ENCODE results near the gene ATP8B4.

ATP8B4 gene

DNA sequence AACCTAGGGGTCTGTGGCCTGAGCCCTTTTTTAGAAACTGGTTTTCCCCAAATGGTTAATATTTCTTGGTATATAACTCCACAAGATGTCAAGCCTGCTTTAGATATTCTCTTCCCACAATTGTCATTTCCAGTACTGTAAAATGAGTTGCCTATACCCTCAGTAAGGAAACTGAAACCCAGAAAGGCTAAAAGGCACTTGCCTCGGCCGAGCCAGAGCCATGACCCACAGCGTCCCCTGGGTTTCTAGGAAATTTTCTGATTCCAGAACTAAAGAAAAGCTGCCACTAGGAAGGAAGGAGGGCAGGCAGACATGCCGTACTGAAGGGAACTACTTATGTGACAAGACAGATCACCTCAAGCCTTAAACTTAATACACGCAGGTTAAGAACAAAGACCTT lies 59.1 kb downstream of the ATP8B4 start:
- no peak for DNase-seq

GRCh38 chr15:50059203-50059772 lies 59.7 kb downstream of the ATP8B4 start:
- DNase-seq, result no peak

- no peak for DNase-seq
Measured at GRCh38 chr15:50057905-50058639, 61.0 kb downstream of the ATP8B4 start.

DNA sequence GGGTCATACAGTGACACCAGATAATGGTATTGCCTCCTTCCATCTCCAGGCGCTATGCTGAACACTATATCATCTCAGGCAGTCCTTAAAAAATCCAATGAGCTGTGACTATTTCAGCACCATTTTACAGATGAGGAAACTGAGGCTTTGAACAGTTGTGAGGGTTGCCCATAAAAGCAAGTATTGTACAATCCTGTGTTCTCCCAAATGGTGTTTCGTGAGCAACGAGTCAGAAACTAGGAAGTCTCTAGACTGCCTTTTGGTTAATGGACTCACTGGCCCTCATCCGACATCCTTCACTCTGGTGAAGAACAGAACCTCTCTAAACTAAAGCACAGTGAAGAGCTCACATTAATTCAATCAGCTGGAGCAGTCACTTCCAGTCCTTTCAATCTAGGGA lies 61.8 kb downstream of the ATP8B4 start:
- no peak for DNase-seq

- no peak for DNase-seq
Measured at GRCh38 chr15:50055750-50056157, 63.3 kb downstream of the ATP8B4 start.

GRCh38 chr15:50055332-50055731 lies 63.7 kb downstream of the ATP8B4 start:
- no peak for DNase-seq

GRCh38 chr15:50053055-50053856 lies 65.8 kb downstream of the ATP8B4 start:
- DNase-seq, result no peak

DNA sequence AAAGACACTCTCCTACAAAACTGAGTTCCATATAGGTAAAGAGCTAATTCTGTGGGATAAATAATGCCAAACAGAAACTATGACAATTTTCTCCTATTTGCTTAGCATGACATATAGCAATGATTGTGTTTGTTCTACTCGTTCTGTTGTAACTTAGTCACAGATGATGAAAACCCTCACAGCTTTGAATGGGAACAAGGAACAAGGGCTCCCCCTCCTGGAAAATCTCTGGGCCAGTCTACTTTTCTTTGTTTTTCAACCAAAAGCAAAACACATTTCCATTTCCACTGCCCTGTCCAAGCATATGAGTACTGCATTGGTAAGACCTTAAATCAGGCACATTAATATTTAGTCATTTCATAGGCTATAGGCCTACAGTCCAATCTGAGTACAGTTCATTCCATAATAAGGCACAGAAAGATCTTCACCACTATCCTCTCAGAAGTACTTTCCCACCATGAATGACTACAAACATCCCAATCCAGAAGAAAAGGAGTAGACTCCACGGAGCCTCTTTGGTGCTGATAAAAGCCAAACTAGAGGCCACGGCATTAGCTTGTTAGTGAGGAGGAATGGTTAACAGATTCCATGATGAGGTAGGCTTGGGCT lies 67.1 kb downstream of the ATP8B4 start:
- no peak for DNase-seq

DNA sequence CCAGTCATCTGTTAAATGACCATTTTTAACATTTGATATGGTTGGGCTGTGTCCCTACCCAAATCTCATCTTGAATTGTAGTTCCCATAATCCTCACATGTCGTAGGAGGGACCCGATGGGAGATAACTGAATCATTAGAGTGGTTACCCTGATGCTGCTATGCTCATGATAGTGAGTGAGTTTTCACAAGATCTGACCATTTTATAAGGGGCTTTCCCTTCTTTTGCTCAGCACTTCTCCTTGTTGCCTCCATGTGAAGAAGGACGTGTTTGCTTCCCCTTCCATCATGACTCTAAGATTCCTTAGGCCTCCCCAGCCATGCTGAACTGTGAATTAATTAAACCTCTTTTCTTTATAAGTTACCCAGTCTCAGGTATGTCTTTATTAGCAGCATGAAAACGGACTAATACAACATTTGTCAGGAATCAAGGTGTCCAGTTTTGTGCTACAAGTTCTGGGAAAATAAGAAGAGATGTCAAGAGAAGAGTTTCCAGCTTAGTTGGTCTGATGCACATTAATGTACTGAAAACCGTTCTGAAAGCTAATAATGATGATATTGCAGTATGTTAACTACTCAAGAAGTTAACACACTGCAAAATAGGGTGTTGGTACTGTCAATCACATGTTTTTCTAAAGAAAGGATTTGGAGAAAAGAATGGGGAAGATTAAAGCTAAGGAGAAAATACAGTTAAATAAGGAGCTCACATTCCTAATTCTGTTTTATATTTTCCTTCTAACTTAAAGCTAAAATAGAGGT lies 67.9 kb downstream of the ATP8B4 start:
- DNase-seq, result no peak

GRCh38 chr15:50049871-50050270 lies 69.2 kb downstream of the ATP8B4 start:
- no peak for DNase-seq

GRCh38 chr15:50046867-50047266 lies 72.2 kb downstream of the ATP8B4 start:
- DNase-seq, result no peak

DNA sequence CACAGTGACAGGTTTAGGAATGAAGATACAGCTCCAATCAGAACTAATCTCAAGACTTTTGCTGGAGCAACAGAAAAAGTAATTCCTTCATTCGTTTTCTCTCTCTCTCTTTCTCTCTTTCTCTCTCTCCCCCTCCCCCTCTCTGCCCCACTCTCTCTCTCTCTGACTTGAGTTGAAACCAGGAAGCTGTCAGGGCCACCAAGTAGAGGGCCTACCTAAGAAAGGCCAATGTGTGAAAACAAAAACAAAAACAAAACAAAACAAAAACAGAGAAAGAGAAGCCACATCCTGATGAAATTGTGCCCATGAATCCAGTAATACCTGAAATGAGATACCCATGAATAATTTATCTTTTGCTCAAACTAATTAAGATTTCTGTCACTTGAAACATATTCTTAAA lies 72.9 kb downstream of the ATP8B4 start:
- no peak for DNase-seq

DNA sequence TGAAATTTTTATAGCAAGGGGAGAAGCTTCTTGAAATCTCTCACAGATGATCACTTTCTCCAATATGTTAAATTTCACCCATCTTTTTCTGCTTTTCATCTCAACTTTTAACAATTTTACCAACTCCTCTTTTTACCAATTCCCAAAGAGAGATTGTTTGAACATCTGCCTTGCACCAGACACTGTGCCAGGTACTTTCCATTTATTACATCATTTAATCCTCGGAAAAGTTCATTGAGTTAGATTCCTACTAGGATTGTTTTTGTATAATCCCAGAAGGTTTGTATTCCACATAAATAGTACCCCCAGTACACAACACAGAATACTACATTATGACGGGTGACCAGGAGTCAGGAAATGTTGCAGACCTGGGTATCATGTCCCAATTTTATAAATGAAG lies 74.1 kb downstream of the ATP8B4 start:
- DNase-seq, result no peak

GRCh38 chr15:50044406-50044805 lies 74.6 kb downstream of the ATP8B4 start:
- no peak for DNase-seq

DNA sequence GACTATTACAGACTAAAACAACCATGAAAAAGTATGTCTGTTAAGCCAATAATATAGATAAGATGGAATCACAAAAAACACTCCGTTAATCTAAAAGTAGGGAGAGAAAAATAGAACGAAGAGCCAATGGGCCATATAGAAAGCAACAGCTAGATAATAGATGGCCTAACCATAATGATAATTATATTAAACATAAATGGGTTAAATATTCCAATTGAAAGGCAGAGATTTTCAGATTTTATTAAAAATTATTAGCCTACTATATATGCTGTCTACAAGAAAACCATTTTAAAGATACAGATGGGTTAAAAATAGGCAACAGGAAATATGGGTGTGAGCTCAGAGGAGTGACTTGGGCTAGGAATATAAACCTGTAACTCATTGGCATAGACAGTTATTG lies 76.3 kb downstream of the ATP8B4 start:
- no peak for DNase-seq

GRCh38 chr15:50030456-50030855 lies 88.6 kb downstream of the ATP8B4 start:
- no peak for DNase-seq

DNA sequence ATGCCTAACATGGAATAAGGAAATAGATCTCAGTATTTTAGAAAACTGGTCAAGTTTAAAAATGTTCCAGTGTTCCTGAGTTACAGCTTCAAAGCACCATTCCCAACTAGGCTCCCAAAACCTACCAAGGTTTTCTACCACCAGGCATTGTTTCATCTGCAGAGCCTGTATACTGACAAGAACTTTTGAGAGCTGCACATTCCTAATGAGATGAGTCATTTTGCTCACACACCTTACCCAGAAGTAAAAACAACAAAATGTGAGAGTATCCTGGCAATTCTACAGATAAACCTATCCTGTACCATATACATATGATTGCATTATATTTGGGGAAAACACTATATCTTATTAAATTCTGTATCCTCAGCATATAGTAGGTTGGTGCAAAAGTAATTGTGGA lies 90.7 kb downstream of the ATP8B4 start:
- no peak for DNase-seq

GRCh38 chr15:50024281-50024680 lies 94.8 kb downstream of the ATP8B4 start:
- no peak for DNase-seq

- no peak for DNase-seq
Measured at GRCh38 chr15:50018491-50018890, 100.5 kb downstream of the ATP8B4 start.

DNA sequence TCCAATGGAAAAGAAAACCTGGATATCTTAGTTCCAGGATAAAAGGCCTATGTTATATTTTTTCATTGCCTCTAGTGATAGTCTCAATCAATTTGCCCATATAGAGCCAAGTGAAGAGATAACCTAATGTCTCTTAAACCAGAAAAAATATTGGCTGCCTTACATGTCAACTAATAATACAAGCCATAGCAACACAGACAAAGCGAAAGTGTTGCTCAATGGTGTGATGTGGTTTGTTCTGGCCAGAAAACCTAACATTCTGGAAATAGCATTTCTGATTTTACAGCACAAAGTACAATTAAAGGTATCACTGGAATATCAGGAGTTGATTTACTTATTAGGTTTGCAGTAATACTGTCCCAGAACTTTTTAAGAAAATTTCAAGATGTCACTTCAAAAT lies 101.5 kb downstream of the ATP8B4 start:
- DNase-seq, result no peak

DNA sequence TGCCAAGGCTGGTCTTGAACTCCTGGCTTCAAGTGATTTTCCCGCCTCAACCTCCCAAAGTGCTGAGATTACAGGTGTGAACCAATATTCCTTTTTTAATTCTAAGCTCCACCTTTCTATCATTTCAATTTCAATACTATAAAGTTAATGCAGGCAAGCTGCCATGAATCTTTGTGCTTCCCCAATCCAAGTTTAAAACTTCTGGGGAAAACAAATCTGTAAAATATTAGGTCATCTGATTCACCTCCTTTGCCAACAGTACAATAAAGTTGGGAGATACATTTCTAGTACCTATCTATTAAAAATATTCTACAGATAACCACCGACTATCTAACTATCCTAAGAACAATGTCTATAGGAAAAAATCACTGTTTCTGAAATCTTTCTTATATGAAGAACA lies 102.1 kb downstream of the ATP8B4 start:
- DNase-seq, result no peak

DNA sequence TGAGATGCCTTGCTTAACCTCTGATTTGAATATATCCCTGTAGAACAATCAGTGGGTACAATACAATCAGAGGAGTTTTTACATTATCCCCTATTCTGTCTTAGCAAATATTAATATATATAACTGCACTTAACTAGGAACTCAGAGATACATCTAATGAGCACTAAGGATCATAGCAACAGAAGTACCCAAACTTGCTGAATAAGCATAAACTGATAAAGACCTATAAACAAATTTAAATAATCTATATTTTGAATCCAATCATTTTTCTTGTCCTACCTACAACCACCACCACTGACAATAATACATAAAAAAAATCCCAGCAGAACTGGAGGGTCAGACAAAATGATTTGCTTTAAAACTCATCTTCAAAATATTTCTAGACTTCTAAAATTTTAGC lies 106.2 kb downstream of the ATP8B4 start:
- DNase-seq, result no peak

- no peak for DNase-seq
Measured at GRCh38 chr15:50009634-50010033, 109.4 kb downstream of the ATP8B4 start.

Measured in activated naive CD4-positive, alpha-beta T cell treated with Interleukin-2 at 50 U/mL for 16 hours (primary cell).